ENCODE measurements around the gene CHD2.

DNA sequence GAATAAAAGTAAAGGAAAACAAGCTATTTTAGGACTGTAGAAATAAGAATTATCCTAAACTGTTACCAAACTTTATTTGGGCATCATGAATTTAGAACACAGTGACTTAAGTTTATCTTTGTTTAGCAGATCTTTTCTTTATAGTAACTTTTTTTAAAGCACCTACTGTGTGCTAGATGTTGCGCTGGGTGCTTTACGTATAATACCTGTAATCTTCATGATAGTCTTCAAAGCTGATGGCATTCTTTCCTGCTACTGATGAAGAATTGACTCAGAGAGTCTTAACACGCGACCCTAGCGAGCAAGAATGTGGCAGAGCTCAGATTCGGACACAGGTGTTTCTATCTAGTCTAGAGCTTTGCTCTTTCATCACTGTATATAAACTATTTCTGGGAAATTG, 53.9 kb downstream of the CHD2 start:
- TF ChIP-seq, protein P1, sequence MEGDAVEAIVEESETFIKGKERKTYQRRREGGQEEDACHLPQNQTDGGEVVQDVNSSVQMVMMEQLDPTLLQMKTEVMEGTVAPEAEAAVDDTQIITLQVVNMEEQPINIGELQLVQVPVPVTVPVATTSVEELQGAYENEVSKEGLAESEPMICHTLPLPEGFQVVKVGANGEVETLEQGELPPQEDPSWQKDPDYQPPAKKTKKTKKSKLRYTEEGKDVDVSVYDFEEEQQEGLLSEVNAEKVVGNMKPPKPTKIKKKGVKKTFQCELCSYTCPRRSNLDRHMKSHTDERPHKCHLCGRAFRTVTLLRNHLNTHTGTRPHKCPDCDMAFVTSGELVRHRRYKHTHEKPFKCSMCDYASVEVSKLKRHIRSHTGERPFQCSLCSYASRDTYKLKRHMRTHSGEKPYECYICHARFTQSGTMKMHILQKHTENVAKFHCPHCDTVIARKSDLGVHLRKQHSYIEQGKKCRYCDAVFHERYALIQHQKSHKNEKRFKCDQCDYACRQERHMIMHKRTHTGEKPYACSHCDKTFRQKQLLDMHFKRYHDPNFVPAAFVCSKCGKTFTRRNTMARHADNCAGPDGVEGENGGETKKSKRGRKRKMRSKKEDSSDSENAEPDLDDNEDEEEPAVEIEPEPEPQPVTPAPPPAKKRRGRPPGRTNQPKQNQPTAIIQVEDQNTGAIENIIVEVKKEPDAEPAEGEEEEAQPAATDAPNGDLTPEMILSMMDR (IDR thresholded peaks at IDR 0.05; ENCODE audit: low read length), result no peak
- TF ChIP-seq EZH2 (IDR thresholded peaks at IDR 0.05; ENCODE audit: borderline replicate concordance, low read length), result no peak

All from OCI-LY1 (cell line).